Retinal pigment epithelial cell (primary cell): ENCODE data around the gene PARN.

Experiments
- DNase-seq: peaks from one replicate; pipeline ENCODE4 v3.0.0-alpha.2; 2010; ENCODE audit warnings: low read depth
- H3K4me3 ChIP-seq: 2 replicates; pipeline ENCODE4 v1.5.1; 2011; ENCODE audit warnings: mild to moderate bottlenecking, low read length, control low read depth, moderate library complexity
- TF ChIP-seq, protein P1 (sequence below): conservative IDR thresholded peaks from 2 replicates; pipeline ENCODE4 v1.5.1; 2011; ENCODE audit warnings: low read depth, low read length, control low read depth, inconsistent platforms

The PARN gene

GRCh38 chr16:14502932-14503741 lies 126.9 kb downstream of the PARN start:
- TF ChIP-seq, protein P1, sequence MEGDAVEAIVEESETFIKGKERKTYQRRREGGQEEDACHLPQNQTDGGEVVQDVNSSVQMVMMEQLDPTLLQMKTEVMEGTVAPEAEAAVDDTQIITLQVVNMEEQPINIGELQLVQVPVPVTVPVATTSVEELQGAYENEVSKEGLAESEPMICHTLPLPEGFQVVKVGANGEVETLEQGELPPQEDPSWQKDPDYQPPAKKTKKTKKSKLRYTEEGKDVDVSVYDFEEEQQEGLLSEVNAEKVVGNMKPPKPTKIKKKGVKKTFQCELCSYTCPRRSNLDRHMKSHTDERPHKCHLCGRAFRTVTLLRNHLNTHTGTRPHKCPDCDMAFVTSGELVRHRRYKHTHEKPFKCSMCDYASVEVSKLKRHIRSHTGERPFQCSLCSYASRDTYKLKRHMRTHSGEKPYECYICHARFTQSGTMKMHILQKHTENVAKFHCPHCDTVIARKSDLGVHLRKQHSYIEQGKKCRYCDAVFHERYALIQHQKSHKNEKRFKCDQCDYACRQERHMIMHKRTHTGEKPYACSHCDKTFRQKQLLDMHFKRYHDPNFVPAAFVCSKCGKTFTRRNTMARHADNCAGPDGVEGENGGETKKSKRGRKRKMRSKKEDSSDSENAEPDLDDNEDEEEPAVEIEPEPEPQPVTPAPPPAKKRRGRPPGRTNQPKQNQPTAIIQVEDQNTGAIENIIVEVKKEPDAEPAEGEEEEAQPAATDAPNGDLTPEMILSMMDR: no peak
- DNase-seq: no peak
- no peak overlapping the region for H3K4me3 ChIP-seq

GRCh38 chr16:14502256-14502875 lies 127.7 kb downstream of the PARN start:
- no peak for DNase-seq
- TF ChIP-seq, protein P1: no peak
- no peak overlapping the region for H3K4me3 ChIP-seq

DNA sequence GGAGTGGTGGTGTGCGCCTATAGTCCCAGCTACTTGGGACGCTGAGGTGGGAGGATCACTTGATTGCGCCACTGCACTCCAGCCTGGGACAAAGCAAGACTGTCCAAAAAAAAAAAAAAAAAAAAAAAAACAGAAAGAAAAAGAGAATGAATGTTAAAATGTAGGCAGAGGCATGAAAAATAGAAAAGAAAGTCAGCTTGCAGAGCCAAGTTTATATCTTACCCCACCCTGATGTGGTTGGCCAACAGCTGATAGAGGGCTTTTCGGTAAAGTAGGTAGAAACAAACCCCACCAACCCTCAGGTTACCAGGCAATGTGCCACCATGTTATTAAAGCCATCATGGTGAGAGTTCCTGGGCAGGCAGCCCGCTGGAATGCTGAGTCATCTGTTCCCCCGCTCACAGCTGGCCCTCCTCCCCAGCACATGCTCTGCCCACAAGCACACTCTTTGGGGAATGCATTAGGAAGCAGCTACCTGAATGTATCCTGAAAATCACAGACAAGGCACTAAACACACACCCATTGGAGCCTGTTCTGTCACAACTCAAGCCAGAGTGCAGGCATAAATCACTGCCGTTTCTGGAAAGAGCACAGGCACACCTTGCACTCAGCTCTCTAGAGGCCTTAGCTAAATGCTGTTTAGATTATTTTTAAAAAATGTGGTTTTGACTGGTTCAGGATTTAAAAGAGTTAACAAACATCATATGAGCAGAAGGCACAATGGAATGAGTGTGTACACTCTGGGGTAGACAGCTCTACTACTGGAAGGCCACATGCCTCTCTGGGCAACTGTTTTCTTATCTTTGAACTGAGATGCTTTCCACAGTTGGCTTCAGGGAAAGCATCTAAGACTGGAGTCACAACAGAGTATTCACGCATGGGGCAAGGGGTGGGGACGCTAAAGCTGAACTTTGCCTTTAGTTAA lies 128.5 kb downstream of the PARN start:
- peak; percentile 89 for DNase-seq
- no peak overlapping the region for H3K4me3 ChIP-seq
- TF ChIP-seq, protein P1: no peak

DNA sequence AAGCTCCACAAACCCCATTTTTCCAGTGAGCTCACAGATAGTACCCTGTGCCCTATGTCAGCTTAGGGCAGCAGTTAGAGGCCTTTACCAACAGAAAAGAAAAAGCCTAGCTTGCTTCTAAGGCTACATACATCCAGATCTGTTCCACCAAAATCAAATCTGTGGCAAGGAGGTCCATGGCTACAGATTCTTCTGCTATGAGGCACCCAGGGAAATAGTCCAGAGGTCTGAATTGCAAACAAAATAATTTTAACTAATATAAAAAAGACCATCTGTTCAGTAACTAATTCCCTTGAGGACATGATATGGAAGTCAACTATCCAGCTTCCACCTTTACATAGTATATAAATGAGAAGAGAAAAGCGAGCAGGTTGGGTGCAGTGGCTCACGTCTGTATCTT lies 129.3 kb downstream of the PARN start:
- TF ChIP-seq, protein P1: no peak
- no peak for DNase-seq
- no peak overlapping the region for H3K4me3 ChIP-seq

- TF ChIP-seq, protein P1: no peak
- no peak overlapping the region for H3K4me3 ChIP-seq
- DNase-seq: no peak
Measured at GRCh38 chr16:14499110-14499509, 130.9 kb downstream of the PARN start.

DNA sequence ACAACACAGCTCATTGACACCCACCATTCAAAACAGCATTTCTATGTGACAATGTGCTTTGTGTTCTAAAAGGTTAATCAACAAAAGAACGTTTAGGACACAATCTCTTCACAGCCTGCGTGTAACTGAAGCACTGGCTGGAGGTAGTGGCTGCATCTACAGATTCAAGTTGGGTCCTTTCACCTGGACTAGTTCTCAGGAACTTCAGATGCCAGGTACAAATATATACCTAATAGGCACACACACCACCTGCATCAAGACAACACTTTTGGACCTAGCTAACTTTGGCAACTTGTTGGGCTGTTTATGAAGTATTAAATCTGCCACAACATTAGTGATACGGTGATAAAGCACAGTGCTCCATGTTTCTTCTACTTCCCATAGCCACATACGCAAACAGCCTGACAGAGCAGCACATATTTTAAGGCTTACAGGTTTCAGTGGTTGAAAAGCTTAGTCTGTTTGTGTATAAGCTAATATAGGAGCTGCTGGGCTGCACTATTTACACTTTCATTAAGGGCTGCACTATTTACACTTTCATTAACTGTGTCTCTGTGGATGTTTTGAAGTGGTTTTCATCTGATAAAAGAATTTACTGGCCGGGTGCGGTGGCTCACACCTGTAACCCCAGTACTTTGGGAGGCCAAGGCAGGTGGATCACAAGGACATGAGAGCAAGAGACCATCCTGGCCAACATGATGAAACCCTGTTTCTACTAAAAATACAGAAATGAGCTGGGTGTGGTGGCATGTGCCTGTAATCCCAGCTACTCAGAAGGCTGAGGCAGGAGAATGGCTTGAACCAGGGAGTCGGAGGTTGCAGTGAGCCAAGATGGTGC lies 132.6 kb downstream of the PARN start:
- H3K4me3 ChIP-seq: no peak overlapping the region
- TF ChIP-seq, protein P1: no peak
- DNase-seq: no peak
